Uterus (tissue), 4 donors: ENCODE results near the gene TPD52L2. TPM values are rescaled to one million over a fixed set of nuclear protein-coding genes. Genes with fewer than 3 reads are reported as not detected.
A peak's percentile ranks its signal among the peaks of the same experiment; 100 is the strongest.

Experiments used
- DNase-seq, 2 donors: peaks; one replicate each; pipeline ENCODE4 v3.0.0-alpha.2; 2019 to 2020
- H3K27ac ChIP-seq, 2 donors: fragments of 200-600 bp; sonication (generic); 1 replicate in 1 of 2; 2 replicates in 1 of 2; pipeline ENCODE4 v1.5.1; 2016 to 2018
- H3K27me3 ChIP-seq, 2 donors: fragments of 200-600 bp; sonication (generic); one replicate each; pipeline ENCODE4 v1.5.1; 2018 to 2019; ENCODE audit warnings: control low read depth in 1 of 2
- H3K36me3 ChIP-seq, 2 donors: fragments of 200-600 bp; sonication (generic); one replicate each; pipeline ENCODE4 v1.5.1; 2019; ENCODE audit warnings: control low read depth in 1 of 2
- H3K4me1 ChIP-seq, 2 donors: fragments of 200-600 bp; sonication (generic); one replicate each; pipeline ENCODE4 v1.5.1; 2018 to 2019; ENCODE audit warnings: control low read depth in 1 of 2
- H3K4me3 ChIP-seq, 2 donors: fragments of 200-600 bp; sonication (generic); 1 replicate in 1 of 2; 2 replicates in 1 of 2; pipeline ENCODE4 v1.5.1; 2018 to 2019; ENCODE audit warnings: mild to moderate bottlenecking in 1 of 2
- H3K9me3 ChIP-seq, 2 donors: fragments of 200-600 bp; sonication (generic); one replicate each; pipeline ENCODE4 v1.5.1; 2019; ENCODE audit warnings: control low read depth in 1 of 2
- POLR2A ChIP-seq, 2 donors: fragments of 450-650 bp; IDR thresholded peaks; one replicate each; pipeline ENCODE4 v1.6.1; 2016; ENCODE audit warnings: antibody characterized with exemption in 2 of 2, mild to moderate bottlenecking in 1 of 2, moderate library complexity in 1 of 2
- intact Hi-C: fragments of 100-400 bp; cut with DNase I; formaldehyde crosslinking; loops from one replicate; pipeline ENCODE4 v1.15.1; 2023; ENCODE audit warnings: low total_unique reads
- total RNA-seq, 4 donors: library from RNA; depleted of rRNA in 3 of 4; stranded (reverse); fragments of >200 nt in 3 of 4; gene quantifications; one replicate each; pipeline versions ENCODE4 v1.1.0 to v1.2.4, GENCODE V29; 2014 to 2023
- TF ChIP-seq, protein P1 (sequence below), 4 experiments: fragments of 200-600 bp in 2 of 4; fragments of 450-650 bp in 2 of 4; sonication (generic) in 2 of 4; IDR thresholded peaks; one replicate each; pipeline ENCODE4 v1.5.1; 2016 to 2019; ENCODE audit warnings: antibody characterized with exemption in 4 of 4, mild to moderate bottlenecking in 2 of 4, moderate library complexity in 1 of 4
- donor health status: DM: yes; HTN: yes; CAD: no.

TPD52L2 gene
- total RNA-seq, 4 donors from 2014 or later: 44.1 to 77.8 (median 62.0) TPM

- H3K4me1 ChIP-seq: peaks cover 0 to 12% of the 10 kb centered on the region in 2 donors
Measured at GRCh38 chr20:63828951-63829350, 36.1 kb upstream of the TPD52L2 start.

DNA sequence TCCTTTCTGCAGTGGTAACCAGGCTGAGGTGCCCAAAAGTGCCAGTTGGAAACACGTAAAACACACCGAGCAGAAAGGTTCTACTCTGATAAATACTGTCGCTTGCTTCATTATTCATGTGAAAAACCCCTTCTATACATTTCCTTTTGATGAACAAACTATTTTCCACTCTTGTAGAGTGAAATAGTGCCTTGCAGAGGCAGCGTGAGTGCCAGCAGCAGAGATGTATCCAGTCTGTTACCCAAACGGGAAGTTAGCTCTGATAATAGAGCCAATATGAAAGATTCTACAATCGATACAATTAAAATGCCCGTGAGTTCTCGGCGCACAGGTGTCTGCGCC is 35.5 kb upstream of the TPD52L2 start:
- Histone ChIP-seq H3K9me3 (no peaks in the 10 kb centered on the region), H3K4me1 (peaks cover 0 to 18% of the 10 kb centered on the region in 2 donors), H3K27ac (peak overlapping the region; percentile 77 to 87), H3K4me3 (peak overlapping the region; percentile 38 to 88), H3K36me3 (no peaks in the 10 kb centered on the region), H3K27me3 (no peaks in the 10 kb centered on the region)
- intact Hi-C loops: no loop called here
- no peak for TF ChIP-seq POLR2A (IDR thresholded peaks at IDR 0.05)
- TF ChIP-seq, protein P1, sequence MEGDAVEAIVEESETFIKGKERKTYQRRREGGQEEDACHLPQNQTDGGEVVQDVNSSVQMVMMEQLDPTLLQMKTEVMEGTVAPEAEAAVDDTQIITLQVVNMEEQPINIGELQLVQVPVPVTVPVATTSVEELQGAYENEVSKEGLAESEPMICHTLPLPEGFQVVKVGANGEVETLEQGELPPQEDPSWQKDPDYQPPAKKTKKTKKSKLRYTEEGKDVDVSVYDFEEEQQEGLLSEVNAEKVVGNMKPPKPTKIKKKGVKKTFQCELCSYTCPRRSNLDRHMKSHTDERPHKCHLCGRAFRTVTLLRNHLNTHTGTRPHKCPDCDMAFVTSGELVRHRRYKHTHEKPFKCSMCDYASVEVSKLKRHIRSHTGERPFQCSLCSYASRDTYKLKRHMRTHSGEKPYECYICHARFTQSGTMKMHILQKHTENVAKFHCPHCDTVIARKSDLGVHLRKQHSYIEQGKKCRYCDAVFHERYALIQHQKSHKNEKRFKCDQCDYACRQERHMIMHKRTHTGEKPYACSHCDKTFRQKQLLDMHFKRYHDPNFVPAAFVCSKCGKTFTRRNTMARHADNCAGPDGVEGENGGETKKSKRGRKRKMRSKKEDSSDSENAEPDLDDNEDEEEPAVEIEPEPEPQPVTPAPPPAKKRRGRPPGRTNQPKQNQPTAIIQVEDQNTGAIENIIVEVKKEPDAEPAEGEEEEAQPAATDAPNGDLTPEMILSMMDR (IDR thresholded peaks at IDR 0.05): no peak
- DNase-seq: no peak

More at GRCh38 chr20:63828951-63829350, 36.1 kb upstream of the TPD52L2 start:
- Histone ChIP-seq H3K4me3 (peak overlapping the region; percentile 8 to 88), H3K27ac (peak overlapping the region; percentile 55 to 87), H3K9me3 (no peaks in the 10 kb centered on the region), H3K27me3 (no peaks in the 10 kb centered on the region), H3K36me3 (no peaks in the 10 kb centered on the region)
- intact Hi-C loops: no loop called here
- no peak for DNase-seq
- TF ChIP-seq, protein P1 (IDR thresholded peaks at IDR 0.05): no peak
- TF ChIP-seq POLR2A (IDR thresholded peaks at IDR 0.05): no peak

GRCh38 chr20:63829945-63830835 is 34.9 kb upstream of the TPD52L2 start:
- intact Hi-C loops: no loop called here
- TF ChIP-seq POLR2A (IDR thresholded peaks at IDR 0.05): no peak
- TF ChIP-seq, protein P1 (IDR thresholded peaks at IDR 0.05): no peak
- Histone ChIP-seq H3K4me3 (peak overlapping the region; percentile 38 to 88), H3K36me3 (no peaks in the 10 kb centered on the region), H3K27me3 (no peaks in the 10 kb centered on the region), H3K4me1 (peaks cover 0 to 21% of the 10 kb centered on the region in 2 donors), H3K9me3 (no peaks in the 10 kb centered on the region), H3K27ac (peak overlapping the region; percentile 77 to 87)
- peak in 1 of 2 donors; percentile 37 for DNase-seq

- peak; percentile 41 to 57 for DNase-seq
- H3K36me3 ChIP-seq: no peaks in the 10 kb centered on the region
- peak within 1 kb of the TSS; percentile 38 to 88 for H3K4me3 ChIP-seq
- H3K9me3 ChIP-seq: no peaks in the 10 kb centered on the region
- H3K27ac ChIP-seq: peak within 1 kb of the TSS; percentile 77 to 87
- peaks cover 0 to 24% of the 10 kb centered on the region in 2 donors for H3K4me1 ChIP-seq
- intact Hi-C loops: no loop called here
- no peaks in the 10 kb centered on the region for H3K27me3 ChIP-seq
- TF ChIP-seq, protein P1 (IDR thresholded peaks at IDR 0.05): no peak
- TF ChIP-seq POLR2A (IDR thresholded peaks at IDR 0.05): peak in 1 of 2 donors; percentile 31
Measured at GRCh38 chr20:63830841-63831588, 34.1 kb upstream of the TPD52L2 start, which contains the start of gene ZBTB46. TSS of gene ZBTB46 (minus strand) at chr20:63831264. CDS start at chr20:63790757, 40,507 bp downstream.
